ENCODE data around the gene NFIC. TPM values are rescaled to one million over a fixed set of nuclear protein-coding genes. Genes with fewer than 3 reads are reported as not detected.

NFIC gene
- total and polyA plus RNA-seq, 2 of the 4 experiments (the other 2 are of a cell fraction), result 21.9 to 32.1 TPM

GRCh38 chr19:3494051-3494450 lies 127.7 kb downstream of the NFIC start:
- peak; percentile 81 for ATAC-seq (ENCODE audit: low read depth)
- DNase-seq, result no peak

More at GRCh38 chr19:3494051-3494450, 127.7 kb downstream of the NFIC start:
- POLR2A ChIA-PET (ENCODE audit: unreplicated experiment), result no interaction called here
- H3K56ac ChIP-seq (ENCODE audit: extremely low read depth, insufficient read depth, low read length), result no peak overlapping the region
- no peak overlapping the region for H3K9ac ChIP-seq (ENCODE audit: low read depth, low read length)
- no peak overlapping the region for H3K18ac ChIP-seq (ENCODE audit: low read depth, low read length)
- H4K20me1 ChIP-seq (ENCODE audit: insufficient read depth, low read length), result no peaks in the 10 kb centered on the region
- no peak overlapping the region for H4K5ac ChIP-seq (ENCODE audit: low read depth, low read length)
- H3K79me1 ChIP-seq (ENCODE audit: low read depth in 1 of 2, low read length in 2 of 2), result peaks cover 0 to 27% of the 10 kb centered on the region in 2 experiments; a peak in 2 of 4 replicates
- H2AK9ac ChIP-seq (replicated peaks; ENCODE audit: low read depth, low read length, poor library complexity), result no peak overlapping the region
- no peaks in the 10 kb centered on the region for H3K27me3 ChIP-seq (ENCODE audit: control insufficient read depth, insufficient read depth, low read length)
- H3K9me3 ChIP-seq (ENCODE audit: control insufficient read depth, insufficient read depth, low read length), result no peaks in the 10 kb centered on the region
- H3K27ac ChIP-seq (ENCODE audit: insufficient read depth, low read length), result no peak overlapping the region
- H3K36me3 ChIP-seq (ENCODE audit: control insufficient read depth, insufficient read depth, low read length), result peaks cover 31% of the 10 kb centered on the region
- CTCF ChIA-PET, result no interaction called here
- no peak overlapping the region for H2AFZ ChIP-seq (replicated peaks; ENCODE audit: low read length, poor library complexity)
- no peaks in the 10 kb centered on the region for H3K9me1 ChIP-seq (ENCODE audit: insufficient read depth, low read length)
- no peak overlapping the region for H3K4ac ChIP-seq (ENCODE audit: low read depth, low read length)
- H3K14ac ChIP-seq (replicated peaks; ENCODE audit: low read depth, low read length), result no peak overlapping the region
- no peak overlapping the region for H3K23ac ChIP-seq (ENCODE audit: low read depth, low read length)
- H4K91ac ChIP-seq (ENCODE audit: insufficient read depth, low read depth, low read length), result no peak overlapping the region
- no peak overlapping the region for H3K4me3 ChIP-seq (ENCODE audit: insufficient read depth, low read depth, low read length)
- intact Hi-C loops (cut with micrococcal nuclease) (no loop called here), dilution Hi-C loops (cut with HindIII; ENCODE audit: low sequenced_read_pairs, unreplicated experiment) (no loop called here), in situ Hi-C loops (cut with MboI; ENCODE audit: low sequenced_read_pairs) (loop anchor here (25.0 kb wide), 1 partner anchor 532 kb away; no protein-coding TSS in a partner anchor)
- TF ChIP-seq NFE2L2 (IDR thresholded peaks at IDR 0.05; ENCODE audit: low read depth, low read length), result no peak
- TF ChIP-seq CEBPB (IDR thresholded peaks at IDR 0.05; ENCODE audit: low read depth, low read length), result no peak
- no peak for TF ChIP-seq RAD21 (IDR thresholded peaks at IDR 0.05; ENCODE audit: low read length)
- H4K8ac ChIP-seq (ENCODE audit: low read depth in 2 of 2, low read length in 2 of 2), result no peak overlapping the region
- 52% methylated on average over 4 of the region's 15 CpGs; no CpG with 5 or more reads in 1 of the 2 experiments for WGBS, 2 experiments (ENCODE audit: extremely low coverage in 2 of 2, insufficient read length in 1 of 2)
- H2BK120ac ChIP-seq (ENCODE audit: low read depth, low read length), result no peak overlapping the region
- no peak overlapping the region for H2BK5ac ChIP-seq (ENCODE audit: low read depth, low read length, poor library complexity, severe bottlenecking)
- no peak overlapping the region for H2BK15ac ChIP-seq (ENCODE audit: low read depth, low read length)
- BruUV-seq (replicated peaks), result no TSS peak
- no peak overlapping the region for H3K4me2 ChIP-seq (ENCODE audit: low read depth, low read length)
- no peak overlapping the region for H2BK20ac ChIP-seq (ENCODE audit: low read depth, low read length)
- no peaks in the 10 kb centered on the region for H3K4me1 ChIP-seq (ENCODE audit: control insufficient read depth, insufficient read depth, low read length)
- no peak overlapping the region for H2AK5ac ChIP-seq (ENCODE audit: low read depth, low read length)
